SU-DHL-6 (cell line): ENCODE data around the gene EXOC6B.

Source experiments
- EZH2phosphoT487 ChIP-seq: fragments of 200-600 bp; sonication (generic), shearing (Covaris generic); conservative IDR thresholded peaks from 2 replicates; pipeline ENCODE4 v1.6.1; 2018; ENCODE audit warnings: mild to moderate bottlenecking, antibody characterized with exemption, low read length, moderate library complexity, mixed read lengths
- TF ChIP-seq, protein P1 (sequence below): fragments of 200-600 bp; sonication (generic); IDR thresholded peaks from one replicate; pipeline ENCODE4 v1.5.1; 2017; ENCODE audit warnings: antibody characterized with exemption, mild to moderate bottlenecking, low read length, moderate library complexity; ENCODE audit not compliant: insufficient read depth, poor library complexity, severe bottlenecking

DNA sequence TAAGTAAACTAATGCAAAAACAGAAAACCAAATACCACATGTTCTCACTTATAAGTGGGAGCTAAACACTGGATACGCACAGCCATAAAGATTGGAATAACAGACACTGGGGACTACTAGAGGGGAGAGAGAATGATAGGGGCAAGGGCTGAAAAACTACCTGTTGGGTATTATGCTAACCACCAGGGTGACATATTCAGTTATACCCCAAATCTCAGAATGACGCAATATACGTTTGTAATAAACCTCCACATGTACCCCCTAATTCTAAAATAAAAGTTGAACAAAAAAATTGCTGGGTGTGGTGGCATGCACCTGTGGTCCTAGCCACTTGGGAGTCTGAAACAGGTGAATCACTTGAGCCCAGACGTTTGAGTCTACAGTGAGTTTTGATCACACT is 157.2 kb downstream of the EXOC6B start:
- TF ChIP-seq EZH2phosphoT487: no peak
- TF ChIP-seq, protein P1, sequence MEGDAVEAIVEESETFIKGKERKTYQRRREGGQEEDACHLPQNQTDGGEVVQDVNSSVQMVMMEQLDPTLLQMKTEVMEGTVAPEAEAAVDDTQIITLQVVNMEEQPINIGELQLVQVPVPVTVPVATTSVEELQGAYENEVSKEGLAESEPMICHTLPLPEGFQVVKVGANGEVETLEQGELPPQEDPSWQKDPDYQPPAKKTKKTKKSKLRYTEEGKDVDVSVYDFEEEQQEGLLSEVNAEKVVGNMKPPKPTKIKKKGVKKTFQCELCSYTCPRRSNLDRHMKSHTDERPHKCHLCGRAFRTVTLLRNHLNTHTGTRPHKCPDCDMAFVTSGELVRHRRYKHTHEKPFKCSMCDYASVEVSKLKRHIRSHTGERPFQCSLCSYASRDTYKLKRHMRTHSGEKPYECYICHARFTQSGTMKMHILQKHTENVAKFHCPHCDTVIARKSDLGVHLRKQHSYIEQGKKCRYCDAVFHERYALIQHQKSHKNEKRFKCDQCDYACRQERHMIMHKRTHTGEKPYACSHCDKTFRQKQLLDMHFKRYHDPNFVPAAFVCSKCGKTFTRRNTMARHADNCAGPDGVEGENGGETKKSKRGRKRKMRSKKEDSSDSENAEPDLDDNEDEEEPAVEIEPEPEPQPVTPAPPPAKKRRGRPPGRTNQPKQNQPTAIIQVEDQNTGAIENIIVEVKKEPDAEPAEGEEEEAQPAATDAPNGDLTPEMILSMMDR: no peak
